Smooth muscle cell (in vitro differentiated cells): ENCODE measurements around the gene SLC35F4. TPM values are rescaled to one million over a fixed set of nuclear protein-coding genes. Genes with fewer than 3 reads are reported as not detected.

Experiments
- DNase-seq: peaks from one replicate; lab custom pipeline; 2025; ENCODE audit not compliant: unreplicated experiment; lab: John Stamatoyannopoulos, UW
- H2AFZ ChIP-seq: fragments of 200-600 bp; sonication (generic); 2 replicates; pipeline ENCODE4 v1.6.0; 2016; ENCODE audit warnings: antibody characterized with exemption, low read depth, mild to moderate bottlenecking
- H3F3A ChIP-seq: fragments of 200-600 bp; sonication (generic); 2 replicates; pipeline ENCODE4 v1.6.0; 2017; ENCODE audit warnings: antibody characterized with exemption, low read depth
- H3K27ac ChIP-seq: fragments of 200-600 bp; sonication (generic); 2 replicates; pipeline ENCODE4 v1.5.1; 2016; ENCODE audit warnings: low read depth, mild to moderate bottlenecking
- H3K27me3 ChIP-seq: fragments of 200-600 bp; sonication (generic); 2 replicates; pipeline ENCODE4 v1.6.1; 2016; ENCODE audit warnings: low read depth, mild to moderate bottlenecking
- H3K36me3 ChIP-seq: fragments of 200-600 bp; sonication (generic); 2 replicates; pipeline ENCODE4 v1.5.1; 2016; ENCODE audit warnings: low read depth
- H3K4me1 ChIP-seq: fragments of 200-600 bp; sonication (generic); 2 replicates; pipeline ENCODE4 v1.5.1; 2016; ENCODE audit warnings: low read depth
- H3K4me2 ChIP-seq: fragments of 200-600 bp; sonication (generic); 2 replicates; pipeline ENCODE4 v1.6.0; 2016; ENCODE audit warnings: mild to moderate bottlenecking
- H3K4me3 ChIP-seq: fragments of 200-600 bp; sonication (generic); 2 replicates; pipeline ENCODE4 v1.5.1; 2016; ENCODE audit warnings: mild to moderate bottlenecking
- H3K79me2 ChIP-seq: fragments of 200-600 bp; sonication (generic); 2 replicates; pipeline ENCODE4 v1.6.0; 2016; ENCODE audit warnings: low read depth, mild to moderate bottlenecking
- H3K9ac ChIP-seq: fragments of 200-600 bp; sonication (generic); 2 replicates; pipeline ENCODE4 v1.6.0; 2016; ENCODE audit warnings: low read depth
- H3K9me3 ChIP-seq: fragments of 200-600 bp; sonication (generic); replicated peaks from 2 replicates; pipeline ENCODE4 v1.5.1; 2016; ENCODE audit warnings: low read depth
- H4K20me1 ChIP-seq: fragments of 200-600 bp; sonication (generic); 2 replicates; pipeline ENCODE4 v1.6.0; 2016; ENCODE audit warnings: low read depth
- CTCF ChIP-seq: fragments of 200-600 bp; sonication (generic); IDR thresholded peaks from 2 replicates; pipeline ENCODE4 v1.5.1; 2017; ENCODE audit warnings: borderline replicate concordance, mild to moderate bottlenecking, antibody characterized with exemption; ENCODE audit not compliant: insufficient read depth, poor library complexity, severe bottlenecking
- WGBS: methylation state at CpG from one replicate; pipeline ENCODE4 v1.1.7; 2016; ENCODE audit warnings: low lambda C conversion rate; 5-methylcytosine and 5-hydroxymethylcytosine counted together
- polyA plus RNA-seq: library from polyadenylated mRNA; unstranded; fragments of >200 nt; fragmentation: Nextera tagmentation; extraction: Ambion mirVana; gene quantifications from 2 replicates; pipeline ENCODE4 v1.2.1, GENCODE V29; 2016
- total RNA-seq: library from RNA; depleted of rRNA; stranded (reverse); fragments of >200 nt; gene quantifications from 2 replicates; pipeline ENCODE4 v1.2.3, GENCODE V29; 2014

The SLC35F4 gene
- total and polyA plus RNA-seq, 2 experiments from 2014 or later: not detected

- Histone ChIP-seq H3K27me3 (no peaks in the 10 kb centered on the region), H3K9me3 (no peaks in the 10 kb centered on the region), H3K9ac (no peak overlapping the region), H4K20me1 (no peaks in the 10 kb centered on the region), H3K4me1 (no peaks in the 10 kb centered on the region), H3K4me2 (no peak overlapping the region), H2AFZ (no peak overlapping the region), H3K36me3 (no peaks in the 10 kb centered on the region), H3K4me3 (no peak overlapping the region), H3F3A (no peaks in the 10 kb centered on the region), H3K79me2 (no peaks in the 10 kb centered on the region), H3K27ac (no peak overlapping the region)
- DNase-seq: no peak
- WGBS: 74% methylated on average over 6 of the region's 6 CpGs
- no peak for TF ChIP-seq CTCF
These were observed 256.5 kb downstream of the SLC35F4 start for GRCh38 chr14:57609192-57610075.

GRCh38 chr14:57607086-57607485 lies 258.8 kb downstream of the SLC35F4 start:
- H3K79me2 ChIP-seq: no peaks in the 10 kb centered on the region
- H3K4me1 ChIP-seq: no peaks in the 10 kb centered on the region
- no peaks in the 10 kb centered on the region for H3K36me3 ChIP-seq
- no peak for TF ChIP-seq CTCF
- no peaks in the 10 kb centered on the region for H4K20me1 ChIP-seq
- H2AFZ ChIP-seq: no peak overlapping the region
- no peak overlapping the region for H3K4me3 ChIP-seq
- no peaks in the 10 kb centered on the region for H3F3A ChIP-seq
- H3K27ac ChIP-seq: no peak overlapping the region
- no peaks in the 10 kb centered on the region for H3K9me3 ChIP-seq
- H3K4me2 ChIP-seq: no peak overlapping the region
- H3K27me3 ChIP-seq: no peaks in the 10 kb centered on the region
- no peak overlapping the region for H3K9ac ChIP-seq
- DNase-seq: no peak
- WGBS: 77% methylated on average over 2 of the region's 2 CpGs

- H3K36me3 ChIP-seq: no peaks in the 10 kb centered on the region
- no peak for DNase-seq
- 66% methylated on average over 3 of the region's 3 CpGs for WGBS
- H3K4me3 ChIP-seq: no peak overlapping the region
- no peaks in the 10 kb centered on the region for H3K27me3 ChIP-seq
- H3F3A ChIP-seq: no peaks in the 10 kb centered on the region
- H3K4me2 ChIP-seq: no peak overlapping the region
- no peaks in the 10 kb centered on the region for H3K79me2 ChIP-seq
- H3K9me3 ChIP-seq: no peaks in the 10 kb centered on the region
- no peak overlapping the region for H3K27ac ChIP-seq
- no peaks in the 10 kb centered on the region for H4K20me1 ChIP-seq
- H3K4me1 ChIP-seq: no peaks in the 10 kb centered on the region
- H2AFZ ChIP-seq: no peak overlapping the region
- TF ChIP-seq CTCF: no peak
- H3K9ac ChIP-seq: no peak overlapping the region
These were observed 282.5 kb downstream of the SLC35F4 start for GRCh38 chr14:57583396-57583795.

- 78% methylated on average over 2 of the region's 2 CpGs for WGBS
- Histone ChIP-seq H2AFZ (no peak overlapping the region), H3K4me1 (no peaks in the 10 kb centered on the region), H3F3A (no peaks in the 10 kb centered on the region), H3K27ac (no peak overlapping the region), H3K4me3 (no peak overlapping the region), H3K36me3 (no peaks in the 10 kb centered on the region), H3K9me3 (no peaks in the 10 kb centered on the region), H3K9ac (no peak overlapping the region), H3K27me3 (no peaks in the 10 kb centered on the region), H3K4me2 (no peak overlapping the region), H3K79me2 (no peaks in the 10 kb centered on the region), H4K20me1 (no peaks in the 10 kb centered on the region)
- no peak for DNase-seq
- no peak for TF ChIP-seq CTCF
These were observed 283.1 kb downstream of the SLC35F4 start for GRCh38 chr14:57582746-57583145.
